OCI-LY1 (cell line): ENCODE data around the gene FXYD6.

Experiments
- EZH2 ChIP-seq: fragments of 200-600 bp; sonication (generic), shearing (Covaris generic); IDR thresholded peaks from 2 replicates; pipeline ENCODE4 v1.8.0; 2017; ENCODE audit warnings: borderline replicate concordance, mixed run types, mild to moderate bottlenecking, antibody characterized with exemption, low read length, moderate library complexity, mixed read lengths
- TF ChIP-seq, protein P1 (sequence below): fragments of 200-600 bp; sonication (generic), shearing (Covaris generic); IDR thresholded peaks from 2 replicates; pipeline ENCODE4 v1.5.1; 2017; ENCODE audit warnings: mild to moderate bottlenecking, antibody characterized with exemption, low read length, moderate library complexity, mixed read lengths

DNA sequence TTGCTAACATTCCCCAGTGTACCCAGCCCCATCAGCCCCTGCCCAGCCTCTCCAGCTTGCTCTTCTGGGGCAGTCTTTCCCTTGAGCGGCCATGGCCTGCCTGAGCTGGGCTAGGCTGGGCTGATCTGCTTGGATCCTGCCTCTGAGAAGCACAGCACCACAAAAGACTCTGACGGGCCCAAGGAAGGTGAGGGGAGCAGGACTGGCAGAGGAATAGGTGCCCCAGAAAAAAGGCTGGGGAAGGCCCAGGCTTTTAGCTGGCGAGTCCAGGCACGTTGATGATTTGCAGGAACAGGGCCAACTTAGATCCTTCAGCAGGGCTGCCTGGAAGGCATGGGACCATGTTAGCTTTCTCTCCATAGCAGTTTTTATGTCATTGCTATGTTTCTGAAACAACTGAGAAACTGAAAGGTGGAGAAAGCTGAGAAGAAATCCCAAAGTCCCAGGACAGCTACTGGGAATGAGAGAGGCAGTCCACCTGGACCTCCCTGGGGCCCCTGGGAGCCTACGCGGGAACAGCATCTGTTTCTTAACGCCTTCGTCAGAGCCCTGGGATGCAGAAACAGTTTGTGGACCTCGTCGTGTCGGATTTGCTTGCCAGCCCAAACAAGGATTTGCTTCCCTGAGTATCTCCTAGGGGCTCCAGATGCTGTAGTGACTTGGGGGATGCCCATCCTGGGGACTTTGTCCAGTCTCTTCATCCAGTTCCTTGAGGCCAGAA, 24.4 kb upstream of the FXYD6 start:
- TF ChIP-seq, protein P1, sequence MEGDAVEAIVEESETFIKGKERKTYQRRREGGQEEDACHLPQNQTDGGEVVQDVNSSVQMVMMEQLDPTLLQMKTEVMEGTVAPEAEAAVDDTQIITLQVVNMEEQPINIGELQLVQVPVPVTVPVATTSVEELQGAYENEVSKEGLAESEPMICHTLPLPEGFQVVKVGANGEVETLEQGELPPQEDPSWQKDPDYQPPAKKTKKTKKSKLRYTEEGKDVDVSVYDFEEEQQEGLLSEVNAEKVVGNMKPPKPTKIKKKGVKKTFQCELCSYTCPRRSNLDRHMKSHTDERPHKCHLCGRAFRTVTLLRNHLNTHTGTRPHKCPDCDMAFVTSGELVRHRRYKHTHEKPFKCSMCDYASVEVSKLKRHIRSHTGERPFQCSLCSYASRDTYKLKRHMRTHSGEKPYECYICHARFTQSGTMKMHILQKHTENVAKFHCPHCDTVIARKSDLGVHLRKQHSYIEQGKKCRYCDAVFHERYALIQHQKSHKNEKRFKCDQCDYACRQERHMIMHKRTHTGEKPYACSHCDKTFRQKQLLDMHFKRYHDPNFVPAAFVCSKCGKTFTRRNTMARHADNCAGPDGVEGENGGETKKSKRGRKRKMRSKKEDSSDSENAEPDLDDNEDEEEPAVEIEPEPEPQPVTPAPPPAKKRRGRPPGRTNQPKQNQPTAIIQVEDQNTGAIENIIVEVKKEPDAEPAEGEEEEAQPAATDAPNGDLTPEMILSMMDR = no peak
- TF ChIP-seq EZH2 = no peak
